HEK293 (cell line): ENCODE measurements around the gene ZNF358.
A peak's percentile ranks its signal among the peaks of the same experiment; 100 is the strongest.

ENCODE experiments used
- HOXA7 ChIP-seq: sonication (generic); formaldehyde crosslinking; IDR thresholded peaks from 2 replicates; pipeline ENCODE4 v1.8.1; 2022; ENCODE audit warnings: missing genetic modification reagents, borderline replicate concordance
- KLF16 ChIP-seq: fragments of 450-650 bp; formaldehyde crosslinking; IDR thresholded peaks from 2 replicates; pipeline ENCODE4 v1.5.1; 2017; ENCODE audit warnings: missing biosample characterization, missing genetic modification characterization
- KLF9 ChIP-seq: fragments of 450-650 bp; formaldehyde crosslinking; IDR thresholded peaks from 2 replicates; pipeline ENCODE4 v1.5.1; 2016; ENCODE audit warnings: missing biosample characterization, missing genetic modification characterization, low read depth
- PRDM10 ChIP-seq: fragments of 450-650 bp; formaldehyde crosslinking; IDR thresholded peaks from 2 replicates; pipeline ENCODE4 v1.5.1; 2016; ENCODE audit warnings: missing biosample characterization, missing genetic modification characterization
- SP3 ChIP-seq: fragments of 450-650 bp; formaldehyde crosslinking; IDR thresholded peaks from 2 replicates; pipeline ENCODE4 v1.5.1; 2016; ENCODE audit warnings: missing biosample characterization, missing genetic modification characterization
- YY1 ChIP-seq: fragments of 450-650 bp; formaldehyde crosslinking; IDR thresholded peaks from 2 replicates; pipeline ENCODE4 v1.5.1; 2018; ENCODE audit warnings: missing biosample characterization, missing genetic modification characterization
- ZBTB21 ChIP-seq: fragments of 450-650 bp; formaldehyde crosslinking; IDR thresholded peaks from 2 replicates; pipeline ENCODE4 v1.5.1; 2017; ENCODE audit warnings: missing biosample characterization, missing genetic modification characterization
- ZBTB26 ChIP-seq: fragments of 450-650 bp; formaldehyde crosslinking; optimal IDR thresholded peaks from 2 replicates; pipeline ENCODE3; 2016; ENCODE audit warnings: missing biosample characterization, mild to moderate bottlenecking, missing genetic modification characterization
- ZFHX2 ChIP-seq: fragments of 450-650 bp; formaldehyde crosslinking; conservative IDR thresholded peaks from 2 replicates; pipeline ENCODE4 v1.5.1; 2016; ENCODE audit warnings: missing biosample characterization, missing genetic modification characterization
- ZIC2 ChIP-seq: fragments of 450-650 bp; formaldehyde crosslinking; IDR thresholded peaks from 2 replicates; pipeline ENCODE4 v1.5.1; 2016; ENCODE audit warnings: missing biosample characterization, missing genetic modification characterization
- ZNF146 ChIP-seq: fragments of 450-650 bp; formaldehyde crosslinking; IDR thresholded peaks from 2 replicates; pipeline ENCODE4 v1.5.1; 2016; ENCODE audit warnings: missing biosample characterization, missing genetic modification characterization
- ZNF175 ChIP-seq: fragments of 450-650 bp; formaldehyde crosslinking; IDR thresholded peaks from 2 replicates; pipeline ENCODE4 v1.5.1; 2016; ENCODE audit warnings: missing biosample characterization, missing genetic modification characterization
- ZNF184 ChIP-seq: fragments of 450-650 bp; IDR thresholded peaks from 2 replicates; pipeline ENCODE4 v1.5.1; 2018; ENCODE audit warnings: missing biosample characterization, mild to moderate bottlenecking, missing genetic modification characterization
- ZNF202 ChIP-seq: fragments of 450-650 bp; formaldehyde crosslinking; IDR thresholded peaks from 2 replicates; pipeline ENCODE4 v1.5.1; 2016; ENCODE audit warnings: missing biosample characterization, missing genetic modification characterization, borderline replicate concordance
- ZNF239 ChIP-seq: fragments of 450-650 bp; formaldehyde crosslinking; IDR thresholded peaks from 2 replicates; pipeline ENCODE4 v1.5.1; 2016; ENCODE audit warnings: missing biosample characterization, missing genetic modification characterization
- ZNF426 ChIP-seq: fragments of 450-650 bp; formaldehyde crosslinking; IDR thresholded peaks from 2 replicates; pipeline ENCODE4 v1.5.1; 2017; ENCODE audit warnings: missing biosample characterization, missing genetic modification characterization, mild to moderate bottlenecking, inconsistent platforms, moderate library complexity
- ZNF510 ChIP-seq: fragments of 450-650 bp; formaldehyde crosslinking; IDR thresholded peaks from 2 replicates; pipeline ENCODE4 v1.5.1; 2018; ENCODE audit warnings: mild to moderate bottlenecking, missing genetic modification characterization, missing biosample characterization; ENCODE audit not compliant: insufficient replicate concordance
- ZNF529 ChIP-seq: fragments of 450-650 bp; formaldehyde crosslinking; IDR thresholded peaks from 2 replicates; pipeline ENCODE4 v1.5.1; 2017; ENCODE audit warnings: missing genetic modification characterization, missing biosample characterization; ENCODE audit not compliant: insufficient replicate concordance
- ZNF596 ChIP-seq: fragments of 450-650 bp; IDR thresholded peaks from 2 replicates; pipeline ENCODE4 v1.5.0; 2018; ENCODE audit warnings: missing biosample characterization, mild to moderate bottlenecking, missing genetic modification characterization, moderate library complexity
- ZNF600 ChIP-seq: fragments of 450-650 bp; formaldehyde crosslinking; IDR thresholded peaks from 2 replicates; pipeline ENCODE4 v1.5.1; 2016; ENCODE audit warnings: missing biosample characterization, missing genetic modification characterization
- ZNF785 ChIP-seq: fragments of 450-650 bp; formaldehyde crosslinking; IDR thresholded peaks from 2 replicates; pipeline ENCODE4 v1.5.1; 2016; ENCODE audit warnings: missing biosample characterization, missing genetic modification characterization
- ZXDB ChIP-seq: fragments of 450-650 bp; formaldehyde crosslinking; IDR thresholded peaks from 2 replicates; pipeline ENCODE4 v1.5.1; 2016; ENCODE audit warnings: missing biosample characterization, missing genetic modification characterization
- TF ChIP-seq, protein P1 (sequence below): fragments of 450-650 bp; formaldehyde crosslinking; IDR thresholded peaks from 2 replicates; pipeline ENCODE4 v1.5.1; 2016; ENCODE audit warnings: missing biosample characterization, missing genetic modification characterization
- TF ChIP-seq, protein P2 (sequence below): fragments of 450-650 bp; formaldehyde crosslinking; IDR thresholded peaks from 2 replicates; pipeline ENCODE4 v1.5.1; 2016; ENCODE audit warnings: missing biosample characterization, missing genetic modification characterization
- TF ChIP-seq, protein P3 (sequence below): fragments of 450-650 bp; formaldehyde crosslinking; IDR thresholded peaks from 2 replicates; pipeline ENCODE4 v1.5.1; 2016; ENCODE audit warnings: missing biosample characterization, missing genetic modification characterization
- TF ChIP-seq, protein P4 (sequence below): fragments of 450-650 bp; formaldehyde crosslinking; IDR thresholded peaks from 2 replicates; pipeline ENCODE4 v1.5.1; 2016; ENCODE audit warnings: missing biosample characterization, missing genetic modification characterization

Gene ZNF358

GRCh38 chr19:7515645-7516151, at the start of gene ZNF358 (continued):
- TF ChIP-seq ZNF146 (tag by site-specific recombination) (no peak), KLF9 (tag by site-specific recombination) (peak; percentile 50; the same call in 1 of the 2 replicates), ZNF202 (tag by site-specific recombination) (peak; percentile 100), ZIC2 (tag by site-specific recombination) (no peak), ZXDB (tag by site-specific recombination) (peak; percentile 51; the same call in 1 of the 2 replicates), HOXA7 (CRISPR knock-in tag) (no peak), KLF16 (tag by site-specific recombination) (peak; percentile 31; the same call in 1 of the 2 replicates), ZNF510 (tag by site-specific recombination) (no peak), YY1 (tag by site-specific recombination) (peak; percentile 46), ZBTB26 (tag by site-specific recombination) (peak; percentile 57), ZNF529 (no peak), ZNF426 (no peak), PRDM10 (tag by site-specific recombination) (peak; percentile 51), ZNF596 (tag by site-specific recombination) (no peak), ZNF184 (tag by site-specific recombination) (no peak), ZNF785 (tag by site-specific recombination) (peak; percentile 71; the same call in 1 of the 2 replicates), ZNF600 (tag by site-specific recombination) (peak; percentile 33; the same call in 1 of the 2 replicates), ZFHX2 (tag by site-specific recombination) (0 out of 2 replicates have a peak, but pooled peaks have one; percentile 15), ZNF239 (tag by site-specific recombination) (no peak), ZNF175 (tag by site-specific recombination) (no peak), SP3 (tag by site-specific recombination) (0 out of 2 replicates have a peak, but pooled peaks have one; percentile 47), ZBTB21 (tag by site-specific recombination) (no peak; the same call in 1 of the 2 replicates)
- TF ChIP-seq, protein P1, sequence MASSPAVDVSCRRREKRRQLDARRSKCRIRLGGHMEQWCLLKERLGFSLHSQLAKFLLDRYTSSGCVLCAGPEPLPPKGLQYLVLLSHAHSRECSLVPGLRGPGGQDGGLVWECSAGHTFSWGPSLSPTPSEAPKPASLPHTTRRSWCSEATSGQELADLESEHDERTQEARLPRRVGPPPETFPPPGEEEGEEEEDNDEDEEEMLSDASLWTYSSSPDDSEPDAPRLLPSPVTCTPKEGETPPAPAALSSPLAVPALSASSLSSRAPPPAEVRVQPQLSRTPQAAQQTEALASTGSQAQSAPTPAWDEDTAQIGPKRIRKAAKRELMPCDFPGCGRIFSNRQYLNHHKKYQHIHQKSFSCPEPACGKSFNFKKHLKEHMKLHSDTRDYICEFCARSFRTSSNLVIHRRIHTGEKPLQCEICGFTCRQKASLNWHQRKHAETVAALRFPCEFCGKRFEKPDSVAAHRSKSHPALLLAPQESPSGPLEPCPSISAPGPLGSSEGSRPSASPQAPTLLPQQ (tag by site-specific recombination) = peak; percentile 59; the same call in 1 of the 2 replicates
- TF ChIP-seq, protein P2, sequence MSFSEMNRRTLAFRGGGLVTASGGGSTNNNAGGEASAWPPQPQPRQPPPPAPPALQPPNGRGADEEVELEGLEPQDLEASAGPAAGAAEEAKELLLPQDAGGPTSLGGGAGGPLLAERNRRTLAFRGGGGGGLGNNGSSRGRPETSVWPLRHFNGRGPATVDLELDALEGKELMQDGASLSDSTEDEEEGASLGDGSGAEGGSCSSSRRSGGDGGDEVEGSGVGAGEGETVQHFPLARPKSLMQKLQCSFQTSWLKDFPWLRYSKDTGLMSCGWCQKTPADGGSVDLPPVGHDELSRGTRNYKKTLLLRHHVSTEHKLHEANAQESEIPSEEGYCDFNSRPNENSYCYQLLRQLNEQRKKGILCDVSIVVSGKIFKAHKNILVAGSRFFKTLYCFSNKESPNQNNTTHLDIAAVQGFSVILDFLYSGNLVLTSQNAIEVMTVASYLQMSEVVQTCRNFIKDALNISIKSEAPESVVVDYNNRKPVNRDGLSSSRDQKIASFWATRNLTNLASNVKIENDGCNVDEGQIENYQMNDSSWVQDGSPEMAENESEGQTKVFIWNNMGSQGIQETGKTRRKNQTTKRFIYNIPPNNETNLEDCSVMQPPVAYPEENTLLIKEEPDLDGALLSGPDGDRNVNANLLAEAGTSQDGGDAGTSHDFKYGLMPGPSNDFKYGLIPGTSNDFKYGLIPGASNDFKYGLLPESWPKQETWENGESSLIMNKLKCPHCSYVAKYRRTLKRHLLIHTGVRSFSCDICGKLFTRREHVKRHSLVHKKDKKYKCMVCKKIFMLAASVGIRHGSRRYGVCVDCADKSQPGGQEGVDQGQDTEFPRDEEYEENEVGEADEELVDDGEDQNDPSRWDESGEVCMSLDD (tag by site-specific recombination) = peak; percentile 22; the same call in 1 of the 2 replicates
- TF ChIP-seq, protein P3, sequence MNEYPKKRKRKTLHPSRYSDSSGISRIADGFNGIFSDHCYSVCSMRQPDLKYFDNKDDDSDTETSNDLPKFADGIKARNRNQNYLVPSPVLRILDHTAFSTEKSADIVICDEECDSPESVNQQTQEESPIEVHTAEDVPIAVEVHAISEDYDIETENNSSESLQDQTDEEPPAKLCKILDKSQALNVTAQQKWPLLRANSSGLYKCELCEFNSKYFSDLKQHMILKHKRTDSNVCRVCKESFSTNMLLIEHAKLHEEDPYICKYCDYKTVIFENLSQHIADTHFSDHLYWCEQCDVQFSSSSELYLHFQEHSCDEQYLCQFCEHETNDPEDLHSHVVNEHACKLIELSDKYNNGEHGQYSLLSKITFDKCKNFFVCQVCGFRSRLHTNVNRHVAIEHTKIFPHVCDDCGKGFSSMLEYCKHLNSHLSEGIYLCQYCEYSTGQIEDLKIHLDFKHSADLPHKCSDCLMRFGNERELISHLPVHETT (tag by site-specific recombination) = 0 out of 2 replicates have a peak, but pooled peaks have one; percentile 30
- TF ChIP-seq, protein P4, sequence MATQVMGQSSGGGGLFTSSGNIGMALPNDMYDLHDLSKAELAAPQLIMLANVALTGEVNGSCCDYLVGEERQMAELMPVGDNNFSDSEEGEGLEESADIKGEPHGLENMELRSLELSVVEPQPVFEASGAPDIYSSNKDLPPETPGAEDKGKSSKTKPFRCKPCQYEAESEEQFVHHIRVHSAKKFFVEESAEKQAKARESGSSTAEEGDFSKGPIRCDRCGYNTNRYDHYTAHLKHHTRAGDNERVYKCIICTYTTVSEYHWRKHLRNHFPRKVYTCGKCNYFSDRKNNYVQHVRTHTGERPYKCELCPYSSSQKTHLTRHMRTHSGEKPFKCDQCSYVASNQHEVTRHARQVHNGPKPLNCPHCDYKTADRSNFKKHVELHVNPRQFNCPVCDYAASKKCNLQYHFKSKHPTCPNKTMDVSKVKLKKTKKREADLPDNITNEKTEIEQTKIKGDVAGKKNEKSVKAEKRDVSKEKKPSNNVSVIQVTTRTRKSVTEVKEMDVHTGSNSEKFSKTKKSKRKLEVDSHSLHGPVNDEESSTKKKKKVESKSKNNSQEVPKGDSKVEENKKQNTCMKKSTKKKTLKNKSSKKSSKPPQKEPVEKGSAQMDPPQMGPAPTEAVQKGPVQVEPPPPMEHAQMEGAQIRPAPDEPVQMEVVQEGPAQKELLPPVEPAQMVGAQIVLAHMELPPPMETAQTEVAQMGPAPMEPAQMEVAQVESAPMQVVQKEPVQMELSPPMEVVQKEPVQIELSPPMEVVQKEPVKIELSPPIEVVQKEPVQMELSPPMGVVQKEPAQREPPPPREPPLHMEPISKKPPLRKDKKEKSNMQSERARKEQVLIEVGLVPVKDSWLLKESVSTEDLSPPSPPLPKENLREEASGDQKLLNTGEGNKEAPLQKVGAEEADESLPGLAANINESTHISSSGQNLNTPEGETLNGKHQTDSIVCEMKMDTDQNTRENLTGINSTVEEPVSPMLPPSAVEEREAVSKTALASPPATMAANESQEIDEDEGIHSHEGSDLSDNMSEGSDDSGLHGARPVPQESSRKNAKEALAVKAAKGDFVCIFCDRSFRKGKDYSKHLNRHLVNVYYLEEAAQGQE (tag by site-specific recombination) = 0 out of 2 replicates have a peak, but pooled peaks have one; percentile 25
